Measurements from ENCODE around the gene THRSP. TPM values are rescaled to one million over a fixed set of nuclear protein-coding genes. Genes with fewer than 3 reads are reported as not detected.
"Not testable (repeated sequence)": the region's sequence is repeated elsewhere in the genome, so short reads cannot be mapped to it uniquely, and the experiment has no call there.

Gene THRSP
- total RNA-seq, 3 donors from 2014 or later: not detected

DNA sequence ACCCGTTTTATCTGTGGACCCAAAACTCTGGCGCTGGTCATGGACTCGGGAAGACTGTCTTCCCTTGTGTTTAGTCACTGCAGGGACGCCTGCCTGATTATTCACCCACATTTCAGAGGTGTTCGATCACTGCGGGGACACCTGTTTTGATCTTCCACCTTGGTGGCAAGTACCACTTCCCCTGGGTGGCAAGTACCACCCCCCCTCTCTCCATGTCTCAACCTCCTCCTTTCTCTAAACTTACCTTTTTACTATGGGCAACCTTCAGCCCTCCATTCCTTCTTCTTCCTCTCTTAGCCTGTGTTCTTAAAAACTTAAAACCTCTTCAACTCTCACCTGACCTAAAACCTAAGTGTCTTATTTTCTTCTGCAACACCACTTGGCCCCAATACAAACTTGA lies 17.9 kb downstream of the THRSP start:
- Mint-ChIP-seq H3K36me3 (ENCODE audit: insufficient read depth) (peaks cover 4% of the 10 kb centered on the region), H3K9me3 (no peaks in the 10 kb centered on the region), H3K27me3 (ENCODE audit: low read depth) (no peaks in the 10 kb centered on the region), H3K4me3 (peak overlapping the region; percentile 45), H3K4me1 (ENCODE audit: low read depth) (peaks cover 35% of the 10 kb centered on the region)
- DNase-seq: no peak
- ATAC-seq: no peak

GRCh38 chr11:78082146-78082545 lies 18.5 kb downstream of the THRSP start:
- ATAC-seq (no peak), DNase-seq (no peak)
- no peak overlapping the region for H3K4me3 Mint-ChIP-seq
- H3K27me3 Mint-ChIP-seq (ENCODE audit: low read depth): no peaks in the 10 kb centered on the region
- H3K9me3 Mint-ChIP-seq: no peaks in the 10 kb centered on the region
- peaks cover 30% of the 10 kb centered on the region for H3K4me1 Mint-ChIP-seq (ENCODE audit: low read depth)
- H3K36me3 Mint-ChIP-seq (ENCODE audit: insufficient read depth): peaks cover 4% of the 10 kb centered on the region

DNA sequence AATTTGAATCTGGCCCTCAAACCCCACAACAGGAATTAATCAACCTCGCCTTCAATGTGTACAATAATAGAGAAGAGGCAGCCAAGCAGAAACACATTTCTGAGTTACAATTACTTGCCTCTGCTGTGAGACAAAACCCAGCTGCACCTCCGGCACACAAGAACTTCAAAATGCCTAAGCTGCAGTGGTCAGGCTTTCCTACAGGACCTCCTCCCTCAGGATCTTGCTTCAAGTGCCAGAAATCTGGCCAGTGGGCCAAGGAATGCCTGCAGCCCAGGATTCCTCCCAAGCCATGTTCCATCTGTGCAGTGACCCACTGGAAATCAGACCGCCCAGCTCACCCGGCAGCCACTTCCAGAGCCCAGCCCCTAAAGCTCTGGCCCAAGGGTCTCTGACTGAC lies 19.4 kb downstream of the THRSP start:
- no peak overlapping the region for H3K4me3 Mint-ChIP-seq
- H3K9me3 Mint-ChIP-seq: no peaks in the 10 kb centered on the region
- peaks cover 4% of the 10 kb centered on the region for H3K36me3 Mint-ChIP-seq (ENCODE audit: insufficient read depth)
- ATAC-seq (no peak), DNase-seq (no peak)
- H3K27me3 Mint-ChIP-seq (ENCODE audit: low read depth): no peaks in the 10 kb centered on the region
- peaks cover 21% of the 10 kb centered on the region for H3K4me1 Mint-ChIP-seq (ENCODE audit: low read depth)

GRCh38 chr11:78084506-78084905 lies 20.8 kb downstream of the THRSP start:
- not testable (repeated sequence) for H3K9me3 Mint-ChIP-seq; ATAC-seq; H3K4me3 Mint-ChIP-seq; H3K27me3 Mint-ChIP-seq (ENCODE audit: low read depth); DNase-seq; H3K36me3 Mint-ChIP-seq (ENCODE audit: insufficient read depth)
- peaks cover 14% of the 10 kb centered on the region for H3K4me1 Mint-ChIP-seq (ENCODE audit: low read depth)

- Mint-ChIP-seq H3K36me3 (ENCODE audit: insufficient read depth) (no peaks in the 10 kb centered on the region), H3K4me3 (no peak overlapping the region), H3K4me1 (ENCODE audit: low read depth) (peaks cover 8% of the 10 kb centered on the region), H3K27me3 (ENCODE audit: low read depth) (no peaks in the 10 kb centered on the region), H3K9me3 (no peaks in the 10 kb centered on the region)
- no peak for ATAC-seq
- no peak for DNase-seq
Measured at GRCh38 chr11:78085972-78086371, 22.3 kb downstream of the THRSP start.

DNA sequence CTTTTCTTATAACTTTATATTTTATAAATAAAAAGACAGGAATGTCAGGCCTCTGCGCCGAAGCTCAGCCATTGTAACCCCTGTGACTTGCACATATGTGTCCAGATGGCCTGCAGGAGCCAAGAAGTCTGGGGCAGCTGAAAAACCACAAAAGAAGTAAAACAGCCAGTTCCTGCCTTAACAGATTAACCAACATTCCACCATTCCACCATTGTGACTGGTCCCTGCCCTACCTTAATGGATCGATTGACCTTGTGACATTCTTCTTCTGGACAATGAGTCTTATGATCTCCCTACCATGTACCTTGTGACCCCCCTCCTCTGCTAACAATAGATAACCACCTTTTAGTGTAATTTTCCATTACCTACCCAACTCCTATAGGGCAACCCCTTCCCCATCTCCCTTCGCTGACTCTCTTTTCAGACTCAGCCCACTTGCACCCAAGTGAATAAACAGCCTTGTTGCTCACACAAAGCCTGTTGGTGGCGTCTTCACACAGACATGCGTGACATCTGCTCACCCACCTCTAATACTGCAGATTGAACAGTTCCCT lies 22.9 kb downstream of the THRSP start:
- not testable (repeated sequence) for H3K4me1 Mint-ChIP-seq (ENCODE audit: low read depth); H3K4me3 Mint-ChIP-seq; DNase-seq; ATAC-seq; H3K36me3 Mint-ChIP-seq (ENCODE audit: insufficient read depth); H3K27me3 Mint-ChIP-seq (ENCODE audit: low read depth); H3K9me3 Mint-ChIP-seq

DNA sequence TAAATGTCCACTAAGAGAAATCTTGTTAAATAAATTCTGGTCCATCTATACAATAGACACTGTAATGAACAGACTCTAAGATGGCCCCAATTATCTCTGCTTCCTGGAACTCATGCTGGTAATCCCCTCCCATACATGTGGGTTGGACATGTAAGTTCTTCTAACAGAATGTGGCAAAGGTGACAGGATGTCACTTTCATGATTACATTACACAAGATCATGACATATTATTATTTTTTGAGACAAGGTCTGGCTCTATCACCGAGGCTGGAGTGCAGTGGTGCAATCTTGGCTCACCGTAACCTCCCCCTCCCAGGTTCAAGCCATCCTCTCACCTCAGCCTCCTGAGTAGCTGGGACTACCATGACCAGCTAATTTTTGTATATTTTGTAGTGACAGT lies 30.6 kb downstream of the THRSP start:
- no peak for DNase-seq

GRCh38 chr11:78097666-78098385 lies 34.2 kb downstream of the THRSP start:
- ATAC-seq: no peak
- DNase-seq: no peak
- H3K4me1 Mint-ChIP-seq (ENCODE audit: low read depth): peaks cover 7% of the 10 kb centered on the region
- peaks cover 30% of the 10 kb centered on the region for H3K36me3 Mint-ChIP-seq (ENCODE audit: insufficient read depth)
- H3K9me3 Mint-ChIP-seq: no peaks in the 10 kb centered on the region
- H3K4me3 Mint-ChIP-seq: no peak overlapping the region
- H3K27me3 Mint-ChIP-seq (ENCODE audit: low read depth): no peaks in the 10 kb centered on the region

More for the DNA sequence above, 30.6 kb downstream of the THRSP start:
- Mint-ChIP-seq H3K4me3 (no peak overlapping the region), H3K36me3 (ENCODE audit: insufficient read depth) (peaks cover 11% of the 10 kb centered on the region), H3K27me3 (ENCODE audit: low read depth) (no peaks in the 10 kb centered on the region), H3K4me1 (ENCODE audit: low read depth) (peaks cover 7% of the 10 kb centered on the region), H3K9me3 (no peaks in the 10 kb centered on the region)
- ATAC-seq: peak; percentile 91 to 97

- no peaks in the 10 kb centered on the region for H3K9me3 Mint-ChIP-seq
- no peaks in the 10 kb centered on the region for H3K27me3 Mint-ChIP-seq (ENCODE audit: low read depth)
- ATAC-seq: no peak
- H3K4me1 Mint-ChIP-seq (ENCODE audit: low read depth): peaks cover 3% of the 10 kb centered on the region
- H3K36me3 Mint-ChIP-seq (ENCODE audit: insufficient read depth): peaks cover 36% of the 10 kb centered on the region
- no peak overlapping the region for H3K4me3 Mint-ChIP-seq
- DNase-seq: no peak
Measured at GRCh38 chr11:78099666-78100065, 36.0 kb downstream of the THRSP start.

- H3K27me3 Mint-ChIP-seq (ENCODE audit: low read depth): no peaks in the 10 kb centered on the region
- DNase-seq: no peak
- no peak overlapping the region for H3K4me3 Mint-ChIP-seq
- no peaks in the 10 kb centered on the region for H3K9me3 Mint-ChIP-seq
- ATAC-seq: no peak
- peaks cover 37% of the 10 kb centered on the region for H3K36me3 Mint-ChIP-seq (ENCODE audit: insufficient read depth)
- H3K4me1 Mint-ChIP-seq (ENCODE audit: low read depth): no peaks in the 10 kb centered on the region
Measured at GRCh38 chr11:78100261-78100660, 36.6 kb downstream of the THRSP start.

DNA sequence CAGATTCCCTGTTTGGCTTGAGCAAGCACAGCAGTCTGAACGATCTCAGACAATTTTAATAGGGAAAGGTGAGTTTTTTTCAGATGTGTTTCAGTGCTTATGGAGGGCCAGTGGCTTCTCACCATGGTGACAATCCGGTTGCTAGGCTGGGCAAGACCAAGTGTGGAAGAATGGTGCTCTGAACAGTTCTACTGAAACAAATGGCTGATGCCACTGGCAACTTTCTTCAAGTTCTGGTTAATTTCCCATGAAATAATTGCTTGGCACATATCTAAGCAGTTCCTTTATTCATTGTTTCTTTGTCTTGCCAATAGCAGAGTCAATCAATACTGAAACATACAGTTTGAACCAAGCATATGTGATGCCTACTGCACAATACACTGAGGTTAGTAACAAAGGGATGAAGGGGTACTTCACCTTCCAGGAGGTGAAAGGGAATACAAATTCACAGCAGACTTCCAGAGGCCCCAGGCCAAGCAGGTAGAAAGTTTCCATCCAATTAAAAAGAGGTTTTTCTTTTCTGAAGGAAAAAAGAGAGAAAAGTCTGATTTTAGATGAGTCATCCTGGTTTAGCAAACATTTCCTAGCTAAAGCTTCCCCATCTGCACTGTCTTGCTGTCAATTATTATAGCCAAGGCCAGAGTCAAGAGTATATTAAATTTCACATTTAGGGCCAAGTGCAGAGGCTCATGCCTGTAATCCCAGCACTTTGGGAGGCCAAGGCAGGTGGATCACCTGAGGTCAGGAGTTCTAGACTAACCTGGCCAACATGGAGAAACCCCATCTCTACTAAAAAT lies 37.2 kb downstream of the THRSP start:
- no peaks in the 10 kb centered on the region for H3K27me3 Mint-ChIP-seq (ENCODE audit: low read depth)
- no peaks in the 10 kb centered on the region for H3K4me1 Mint-ChIP-seq (ENCODE audit: low read depth)
- no peak overlapping the region for H3K4me3 Mint-ChIP-seq
- no peaks in the 10 kb centered on the region for H3K9me3 Mint-ChIP-seq
- DNase-seq (no peak), ATAC-seq (no peak)
- H3K36me3 Mint-ChIP-seq (ENCODE audit: insufficient read depth): peaks cover 33% of the 10 kb centered on the region

DNA sequence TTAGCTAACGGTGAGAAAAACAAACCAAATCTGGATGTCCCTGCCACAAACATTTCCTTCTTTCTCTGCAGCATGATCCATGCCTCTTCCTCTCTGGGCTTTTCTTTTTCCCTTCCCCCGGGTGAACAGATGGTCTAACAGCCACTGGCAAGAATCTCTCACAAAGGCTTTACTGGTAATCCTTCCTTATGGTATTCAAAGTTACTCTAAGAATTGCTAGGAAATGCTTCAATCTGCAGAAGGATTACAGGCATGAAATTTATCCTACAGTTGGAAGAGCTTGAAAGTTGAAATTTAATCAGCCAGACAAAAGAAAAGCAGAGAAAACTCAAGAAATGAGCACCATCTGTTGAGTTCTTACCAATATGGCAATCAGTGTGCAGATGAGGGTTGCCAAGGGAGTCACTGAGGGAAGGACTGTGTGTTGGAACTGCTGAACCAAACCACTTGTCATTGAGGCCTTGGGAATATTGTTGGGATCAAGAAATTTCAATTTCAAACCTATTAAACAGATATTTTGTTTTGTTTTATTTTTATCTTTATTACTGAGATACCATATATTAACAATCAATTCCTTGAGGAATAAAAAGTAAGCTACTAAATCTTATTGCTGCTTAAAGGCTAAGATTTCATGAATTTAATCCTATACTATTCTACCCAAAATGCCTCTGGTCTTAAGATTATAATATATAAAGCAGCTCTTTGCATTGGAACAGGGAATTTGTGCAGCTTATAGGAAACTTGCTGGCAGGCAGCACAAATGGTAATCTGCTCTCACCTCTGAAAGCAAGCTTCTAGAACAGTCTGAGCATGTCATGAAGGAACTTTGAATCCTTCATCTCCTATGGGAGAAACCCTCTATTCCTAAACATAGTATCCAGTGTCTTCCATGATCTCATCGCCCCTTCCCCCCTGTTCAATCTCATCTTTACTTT lies 45.7 kb downstream of the THRSP start:
- Mint-ChIP-seq H3K27me3 (ENCODE audit: low read depth) (no peaks in the 10 kb centered on the region), H3K4me1 (ENCODE audit: low read depth) (no peaks in the 10 kb centered on the region), H3K9me3 (no peaks in the 10 kb centered on the region), H3K4me3 (no peak overlapping the region), H3K36me3 (ENCODE audit: insufficient read depth) (peaks cover 37% of the 10 kb centered on the region)
- ATAC-seq: no peak
- no peak for DNase-seq

- ATAC-seq (no peak), DNase-seq (no peak)
- no peaks in the 10 kb centered on the region for H3K9me3 Mint-ChIP-seq
- peaks cover 35% of the 10 kb centered on the region for H3K36me3 Mint-ChIP-seq (ENCODE audit: insufficient read depth)
- no peaks in the 10 kb centered on the region for H3K27me3 Mint-ChIP-seq (ENCODE audit: low read depth)
- no peak overlapping the region for H3K4me3 Mint-ChIP-seq
- no peaks in the 10 kb centered on the region for H3K4me1 Mint-ChIP-seq (ENCODE audit: low read depth)
Measured at GRCh38 chr11:78110351-78110750, 46.7 kb downstream of the THRSP start.

DNA sequence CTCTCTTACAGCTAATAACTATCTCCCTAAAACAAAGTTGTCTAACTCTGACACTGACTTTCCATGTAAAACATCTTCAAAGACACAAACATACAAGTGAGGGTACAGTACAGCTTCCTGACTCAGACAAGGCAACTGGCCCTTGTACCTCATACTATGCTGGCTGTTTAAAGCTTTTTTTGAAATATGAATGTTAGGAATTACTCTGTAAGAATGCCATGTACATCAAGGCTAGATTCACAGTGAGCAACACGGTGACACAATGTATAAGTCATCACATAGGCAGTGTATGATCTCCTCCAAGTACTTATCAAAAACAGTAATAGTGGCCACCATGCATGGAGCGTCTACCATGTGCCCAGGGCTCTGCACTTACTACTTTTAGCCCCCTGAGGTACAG lies 47.2 kb downstream of the THRSP start:
- H3K4me3 Mint-ChIP-seq: no peak overlapping the region
- no peak for ATAC-seq
- no peak for DNase-seq
- H3K27me3 Mint-ChIP-seq (ENCODE audit: low read depth): no peaks in the 10 kb centered on the region
- no peaks in the 10 kb centered on the region for H3K4me1 Mint-ChIP-seq (ENCODE audit: low read depth)
- peaks cover 35% of the 10 kb centered on the region for H3K36me3 Mint-ChIP-seq (ENCODE audit: insufficient read depth)
- H3K9me3 Mint-ChIP-seq: no peaks in the 10 kb centered on the region

Data from activated T-cell treated with anti-CD3 and anti-CD28 coated beads, Interleukin-2, amount 50 U/mL, for 4 hours (primary cell).